ENCODE measurements around the gene ELL2.
A peak's percentile ranks its signal among the peaks of the same experiment; 100 is the strongest.

The ELL2 gene

GRCh38 chr5:95983080-95983479 lies 21.4 kb upstream of the ELL2 start:
- no peak for DNase-seq (ENCODE audit: low read depth, low spot score)

GRCh38 chr5:95976606-95977005 lies 15.0 kb upstream of the ELL2 start:
- no peak for DNase-seq (ENCODE audit: low read depth, low spot score)

GRCh38 chr5:95975703-95976102 lies 14.1 kb upstream of the ELL2 start:
- no peak for DNase-seq (ENCODE audit: low read depth, low spot score)

GRCh38 chr5:95973793-95974325 lies 12.2 kb upstream of the ELL2 start:
- DNase-seq (ENCODE audit: low read depth, low spot score), result no peak

- DNase-seq (ENCODE audit: low read depth, low spot score), result no peak
Measured at GRCh38 chr5:95972196-95972595, 10.5 kb upstream of the ELL2 start.

GRCh38 chr5:95970359-95970704 lies 8.7 kb upstream of the ELL2 start:
- DNase-seq (ENCODE audit: low read depth, low spot score), result no peak

- DNase-seq (ENCODE audit: low read depth, low spot score), result no peak
Measured at GRCh38 chr5:95969651-95970358, 8.2 kb upstream of the ELL2 start.

GRCh38 chr5:95969055-95969454 lies 7.4 kb upstream of the ELL2 start:
- DNase-seq (ENCODE audit: low read depth, low spot score), result no peak

GRCh38 chr5:95967236-95967635 lies 5.6 kb upstream of the ELL2 start:
- no peak for DNase-seq (ENCODE audit: low read depth, low spot score)

- no peak for DNase-seq (ENCODE audit: low read depth, low spot score)
Measured at GRCh38 chr5:95966005-95966404, 4.4 kb upstream of the ELL2 start.

GRCh38 chr5:95963650-95964410 lies 2.2 kb upstream of the ELL2 start:
- no peak for DNase-seq (ENCODE audit: low read depth, low spot score)

- DNase-seq (ENCODE audit: low read depth, low spot score), result no peak
Measured at GRCh38 chr5:95962785-95963184, 1.1 kb upstream of the ELL2 start.

- DNase-seq (ENCODE audit: low read depth, low spot score), result no peak
Measured at GRCh38 chr5:95962475-95962773, 773 bp upstream of the ELL2 start.

GRCh38 chr5:95960667-95961616 lies 709 bp downstream of the ELL2 start:
- DNase-seq (ENCODE audit: low read depth, low spot score), result peak; percentile 51

GRCh38 chr5:95959888-95960666 lies 1.6 kb downstream of the ELL2 start:
- no peak for DNase-seq (ENCODE audit: low read depth, low spot score)

GRCh38 chr5:95959051-95959887 lies 2.4 kb downstream of the ELL2 start:
- no peak for DNase-seq (ENCODE audit: low read depth, low spot score)

GRCh38 chr5:95958310-95959014 lies 3.2 kb downstream of the ELL2 start:
- DNase-seq (ENCODE audit: low read depth, low spot score), result no peak

GRCh38 chr5:95957561-95958203 lies 4.0 kb downstream of the ELL2 start:
- DNase-seq (ENCODE audit: low read depth, low spot score), result no peak

- DNase-seq (ENCODE audit: low read depth, low spot score), result no peak
Measured at GRCh38 chr5:95956900-95957293, 4.8 kb downstream of the ELL2 start.
